HFFc6 (cell line): ENCODE measurements around the gene ADRB1. TPM values are rescaled to one million over a fixed set of nuclear protein-coding genes. Genes with fewer than 3 reads are reported as not detected.

Source experiments
- DNase-seq: peaks from one replicate; pipeline ENCODE4 v3.0.0-alpha.2; 2018
- H3K27ac Mint-ChIP-seq: 2 replicates; pipeline ENCODE4 v1.8.0; 2020; ENCODE audit warnings: mild to moderate bottlenecking, mixed read lengths
- H3K27me3 Mint-ChIP-seq: 2 replicates; pipeline ENCODE4 v1.8.0; 2021; ENCODE audit warnings: mild to moderate bottlenecking, moderate library complexity, mixed read lengths; ENCODE audit not compliant: insufficient read depth
- H3K36me3 Mint-ChIP-seq: 2 replicates; pipeline ENCODE4 v1.8.0; 2021; ENCODE audit warnings: low read depth, mixed read lengths
- H3K4me1 Mint-ChIP-seq: 2 replicates; pipeline ENCODE4 v1.8.0; 2020; ENCODE audit warnings: low read depth, mixed read lengths
- H3K4me3 Mint-ChIP-seq: 2 replicates; pipeline ENCODE4 v1.8.0; 2020; ENCODE audit warnings: mild to moderate bottlenecking, moderate library complexity, mixed read lengths
- H3K9me3 Mint-ChIP-seq: 2 replicates; pipeline ENCODE4 v1.8.0; 2020; ENCODE audit warnings: mild to moderate bottlenecking, mixed read lengths
- CTCF ChIP-seq: fragments of 200-600 bp; sonication (generic); IDR thresholded peaks from 2 replicates; pipeline ENCODE4 v1.5.0; 2021; ENCODE audit warnings: antibody characterized with exemption, mild to moderate bottlenecking
- total RNA-seq, 6 experiments: library from RNA; stranded (reverse); fragmentation: NEBNext Ultra II Directional; extraction: Animal tissue kit (Norgen Biotek cat#: 25700); gene quantifications; 2 replicates in 1 of 6; 3 replicates in 5 of 6; pipeline ENCODE4 v1.2.3, GENCODE V29; 2021

ADRB1 gene
- total RNA-seq, 6 experiments from 2014 or later: 0.07 TPM; not detected in 5

- Mint-ChIP-seq H3K4me1 (peaks cover 44% of the 10 kb centered on the region), H3K27me3 (no peaks in the 10 kb centered on the region; the same call in 1 of the 2 replicates), H3K4me3 (no peak overlapping the region), H3K36me3 (no peaks in the 10 kb centered on the region), H3K27ac (no peak overlapping the region), H3K9me3 (no peaks in the 10 kb centered on the region)
- no peak for DNase-seq
- no peak for TF ChIP-seq CTCF
These were observed 21.7 kb upstream of the ADRB1 start for GRCh38 chr10:114021717-114022680.

- Mint-ChIP-seq H3K4me3 (no peak overlapping the region), H3K9me3 (no peaks in the 10 kb centered on the region), H3K27ac (no peak overlapping the region), H3K36me3 (no peaks in the 10 kb centered on the region), H3K27me3 (no peaks in the 10 kb centered on the region; the same call in 1 of the 2 replicates), H3K4me1 (peaks cover 54% of the 10 kb centered on the region)
- no peak for DNase-seq
- TF ChIP-seq CTCF: no peak
These were observed 20.7 kb upstream of the ADRB1 start for GRCh38 chr10:114022766-114023597.

GRCh38 chr10:114024876-114025610, 18.6 kb upstream of the ADRB1 start:
- Mint-ChIP-seq H3K27me3 (no peaks in the 10 kb centered on the region; the same call in 1 of the 2 replicates), H3K27ac (peak overlapping the region; percentile 93), H3K36me3 (no peaks in the 10 kb centered on the region), H3K4me1 (peaks cover 54% of the 10 kb centered on the region), H3K4me3 (no peak overlapping the region), H3K9me3 (no peaks in the 10 kb centered on the region)
- DNase-seq: peak; percentile 18
- no peak for TF ChIP-seq CTCF

GRCh38 chr10:114025611-114026130, 18.0 kb upstream of the ADRB1 start:
- Mint-ChIP-seq H3K4me3 (peak overlapping the region; percentile 89), H3K36me3 (no peaks in the 10 kb centered on the region), H3K27me3 (no peaks in the 10 kb centered on the region; the same call in 1 of the 2 replicates), H3K9me3 (no peaks in the 10 kb centered on the region), H3K4me1 (peaks cover 54% of the 10 kb centered on the region), H3K27ac (peak overlapping the region; percentile 93)
- no peak for DNase-seq
- TF ChIP-seq CTCF: no peak
